ENCODE data around the gene CRYM. TPM values are rescaled to one million over a fixed set of nuclear protein-coding genes. Genes with fewer than 3 reads are reported as not detected.
"Not testable (repeated sequence)": the region's sequence is repeated elsewhere in the genome, so short reads cannot be mapped to it uniquely, and the experiment has no call there.

The CRYM gene
- total RNA-seq, 4 donors from 2014 or later = 0.27 to 0.79 TPM; not detected in 2

DNA sequence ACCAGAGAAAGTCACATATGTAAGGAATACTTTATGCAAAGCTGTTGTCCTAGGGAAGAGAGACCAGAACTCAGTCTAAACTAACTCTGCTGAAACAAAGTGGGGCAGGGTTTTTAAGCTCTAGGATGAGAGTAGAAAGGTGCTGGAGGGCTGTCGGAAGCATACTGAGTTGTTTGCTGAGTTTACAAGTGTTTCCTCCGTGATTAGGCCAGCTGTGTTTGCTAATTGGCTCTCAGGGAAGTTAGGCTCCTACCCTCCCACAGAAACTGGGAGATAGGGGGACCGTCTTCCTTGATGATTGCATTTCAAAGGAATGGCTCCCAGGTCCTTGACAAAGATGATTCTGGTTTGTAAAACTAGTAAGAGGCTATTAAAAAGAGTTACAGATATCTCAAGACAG lies 24.4 kb upstream of the CRYM start:
- Histone ChIP-seq H3K4me3 (no peak overlapping the region), H3K27me3 (no peaks in the 10 kb centered on the region), H3K9me3 (no peaks in the 10 kb centered on the region), H3K4me1 (peaks cover 0 to 23% (median 4%) of the 10 kb centered on the region in 3 donors), H3K27ac (peak overlapping the region in 2 of 4 donors; percentile 76 to 88), H3K36me3 (no peaks in the 10 kb centered on the region)
- 51 to 74% methylated on average over 3 of the region's 3 CpGs for WGBS, 2 donors (ENCODE audit: low coverage in 1 of 2)
- ATAC-seq = no peak
- TF ChIP-seq POLR2AphosphoS5 (IDR thresholded peaks at IDR 0.05) (no peak), POLR2A (IDR thresholded peaks at IDR 0.05) (no peak), EP300 (IDR thresholded peaks at IDR 0.05) (no peak)
- TF ChIP-seq, protein P1, sequence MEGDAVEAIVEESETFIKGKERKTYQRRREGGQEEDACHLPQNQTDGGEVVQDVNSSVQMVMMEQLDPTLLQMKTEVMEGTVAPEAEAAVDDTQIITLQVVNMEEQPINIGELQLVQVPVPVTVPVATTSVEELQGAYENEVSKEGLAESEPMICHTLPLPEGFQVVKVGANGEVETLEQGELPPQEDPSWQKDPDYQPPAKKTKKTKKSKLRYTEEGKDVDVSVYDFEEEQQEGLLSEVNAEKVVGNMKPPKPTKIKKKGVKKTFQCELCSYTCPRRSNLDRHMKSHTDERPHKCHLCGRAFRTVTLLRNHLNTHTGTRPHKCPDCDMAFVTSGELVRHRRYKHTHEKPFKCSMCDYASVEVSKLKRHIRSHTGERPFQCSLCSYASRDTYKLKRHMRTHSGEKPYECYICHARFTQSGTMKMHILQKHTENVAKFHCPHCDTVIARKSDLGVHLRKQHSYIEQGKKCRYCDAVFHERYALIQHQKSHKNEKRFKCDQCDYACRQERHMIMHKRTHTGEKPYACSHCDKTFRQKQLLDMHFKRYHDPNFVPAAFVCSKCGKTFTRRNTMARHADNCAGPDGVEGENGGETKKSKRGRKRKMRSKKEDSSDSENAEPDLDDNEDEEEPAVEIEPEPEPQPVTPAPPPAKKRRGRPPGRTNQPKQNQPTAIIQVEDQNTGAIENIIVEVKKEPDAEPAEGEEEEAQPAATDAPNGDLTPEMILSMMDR (IDR thresholded peaks at IDR 0.05) = no peak

DNA sequence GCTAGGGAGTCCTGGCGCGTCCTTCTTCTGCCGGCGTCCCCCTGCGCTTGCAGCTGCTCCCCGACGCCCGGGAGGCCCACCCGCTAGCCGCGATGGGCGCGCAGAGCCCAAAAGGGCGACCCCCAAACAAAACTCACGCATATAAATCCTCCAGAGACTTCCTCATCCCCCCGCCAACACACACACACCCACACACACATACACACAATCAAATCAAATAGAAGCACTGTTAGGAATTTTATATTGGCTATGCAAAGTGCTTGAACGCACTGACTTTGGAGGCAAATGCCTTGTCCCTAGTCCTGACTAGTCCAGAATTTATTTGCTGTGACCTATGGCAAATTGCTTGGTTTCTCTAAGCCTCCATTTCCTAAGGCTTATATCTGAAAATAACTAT lies 23.8 kb upstream of the CRYM start:
- ATAC-seq = no peak
- Histone ChIP-seq H3K27ac (peak overlapping the region in 3 of 4 donors; percentile 76 to 88 (median 82)), H3K9me3 (no peaks in the 10 kb centered on the region), H3K36me3 (no peaks in the 10 kb centered on the region), H3K27me3 (no peaks in the 10 kb centered on the region), H3K4me1 (peaks cover 0 to 23% (median 4%) of the 10 kb centered on the region in 3 donors), H3K4me3 (peak overlapping the region; percentile 32 to 69)
- TF ChIP-seq EP300 (IDR thresholded peaks at IDR 0.05) = no peak
- TF ChIP-seq, protein P1 (IDR thresholded peaks at IDR 0.05) = no peak
- TF ChIP-seq POLR2A (IDR thresholded peaks at IDR 0.05) = no peak
- TF ChIP-seq POLR2AphosphoS5 (IDR thresholded peaks at IDR 0.05) = no peak
- WGBS, 2 donors (ENCODE audit: low coverage in 1 of 2) = 0 to 11% methylated on average over 4 of the region's 17 CpGs

DNA sequence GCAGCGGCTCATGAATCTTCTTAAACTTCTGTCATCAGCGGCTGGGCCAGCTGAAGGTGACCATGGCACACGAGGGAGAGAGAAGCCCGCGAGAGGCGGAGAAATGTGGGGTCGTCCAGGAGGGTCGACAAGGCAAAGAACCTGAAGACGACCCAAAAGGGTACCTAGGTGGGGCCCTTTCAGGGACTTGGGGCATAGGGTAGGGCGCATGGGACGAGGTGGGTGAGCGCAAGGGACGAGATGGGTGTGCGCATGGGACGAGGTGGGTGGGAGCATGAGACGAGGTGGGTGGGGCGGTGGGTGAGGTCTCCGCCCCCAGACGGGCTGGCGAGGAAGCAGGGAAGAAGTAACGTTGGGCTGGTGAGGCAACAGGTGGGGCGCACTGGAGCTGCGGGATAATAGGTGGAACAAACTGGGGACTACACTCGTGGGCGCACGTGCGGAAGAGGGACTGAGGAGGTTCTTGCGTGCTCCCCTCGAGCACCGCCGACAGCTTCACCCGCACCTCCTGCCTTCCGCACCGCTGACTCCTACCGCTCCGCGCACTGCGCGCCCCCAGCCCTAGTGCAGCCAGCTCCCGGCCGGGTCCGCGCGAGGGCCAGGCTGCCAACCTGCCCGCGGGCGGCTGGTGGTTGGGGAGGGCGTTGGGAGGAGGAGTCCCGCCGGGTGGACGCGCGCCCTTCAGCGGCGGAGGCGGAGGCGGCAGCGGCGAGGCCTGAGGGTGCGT lies 23.2 kb upstream of the CRYM start:
- no peaks in the 10 kb centered on the region for H3K27me3 ChIP-seq
- TF ChIP-seq EP300 (IDR thresholded peaks at IDR 0.05) = no peak
- TF ChIP-seq, protein P1 (IDR thresholded peaks at IDR 0.05) = peak in 3 of 4 experiments; percentile 34 to 52 (median 41)
- peaks cover 0 to 23% (median 4%) of the 10 kb centered on the region in 3 donors for H3K4me1 ChIP-seq
- H3K27ac ChIP-seq = peak overlapping the region in 3 of 4 donors; percentile 76 to 88 (median 82)
- H3K4me3 ChIP-seq = peak overlapping the region; percentile 32 to 69
- 0% methylated on average over 8 to 21 of the region's 60 CpGs for WGBS, 2 donors (ENCODE audit: low coverage in 1 of 2)
- H3K36me3 ChIP-seq = no peaks in the 10 kb centered on the region
- ATAC-seq = peak; percentile 69
- no peaks in the 10 kb centered on the region for H3K9me3 ChIP-seq

DNA sequence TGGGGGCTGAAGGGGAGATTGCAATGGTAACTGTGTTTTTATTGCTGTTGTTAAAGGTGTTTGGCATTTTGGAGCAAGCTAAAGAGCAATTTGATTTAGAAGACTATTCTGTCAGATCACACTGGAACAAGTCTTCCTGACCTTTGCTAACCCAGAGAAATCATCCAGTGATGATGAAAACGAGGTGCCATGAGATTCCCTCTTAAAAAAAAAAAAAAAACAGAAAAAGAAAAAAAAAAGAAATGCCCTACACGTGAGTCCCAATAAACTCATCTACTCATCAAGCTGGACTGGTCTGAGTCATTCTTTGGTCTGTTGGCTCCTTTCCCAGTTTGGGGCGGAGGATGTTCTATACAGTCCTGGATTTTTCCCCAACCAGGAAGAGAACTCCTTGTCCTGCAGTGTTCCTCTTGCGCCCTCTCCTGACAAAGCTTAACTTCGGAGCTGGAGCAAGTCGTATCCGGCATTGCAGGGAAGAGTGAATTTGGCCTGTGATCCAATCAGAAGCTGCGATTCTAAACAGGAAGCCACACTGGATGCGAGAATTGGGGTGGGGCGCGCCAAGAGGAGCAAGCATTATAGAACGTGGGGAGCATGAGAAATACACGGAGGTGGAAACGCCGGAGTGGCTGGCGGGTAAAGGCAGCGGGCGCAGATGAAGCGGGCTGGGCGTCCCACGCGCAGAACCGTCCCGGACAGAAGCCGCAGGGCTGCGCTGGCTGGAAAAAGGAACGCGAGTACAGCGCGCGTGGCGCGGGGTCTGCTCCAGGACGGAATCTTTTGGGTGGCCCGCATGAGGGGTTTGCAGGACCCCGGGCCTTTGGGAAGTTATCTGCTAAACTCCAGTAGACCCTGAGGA lies 22.4 kb upstream of the CRYM start:
- H3K4me1 ChIP-seq = peaks cover 0 to 23% (median 4%) of the 10 kb centered on the region in 3 donors
- no peaks in the 10 kb centered on the region for H3K36me3 ChIP-seq
- peak overlapping the region; percentile 32 to 69 for H3K4me3 ChIP-seq
- peak; percentile 96 for ATAC-seq
- peak overlapping the region in 3 of 4 donors; percentile 76 to 88 (median 82) for H3K27ac ChIP-seq
- no peaks in the 10 kb centered on the region for H3K27me3 ChIP-seq
- no peaks in the 10 kb centered on the region for H3K9me3 ChIP-seq
- 0% methylated on average over 4 to 30 of the region's 36 CpGs for WGBS, 2 donors (ENCODE audit: low coverage in 1 of 2)
- TF ChIP-seq POLR2A (IDR thresholded peaks at IDR 0.05) (peak; percentile 11 to 34), POLR2AphosphoS5 (IDR thresholded peaks at IDR 0.05) (peak; percentile 84), EP300 (IDR thresholded peaks at IDR 0.05) (no peak)
- TF ChIP-seq, protein P1 (IDR thresholded peaks at IDR 0.05) = peak; percentile 55 to 92 (median 88)

DNA sequence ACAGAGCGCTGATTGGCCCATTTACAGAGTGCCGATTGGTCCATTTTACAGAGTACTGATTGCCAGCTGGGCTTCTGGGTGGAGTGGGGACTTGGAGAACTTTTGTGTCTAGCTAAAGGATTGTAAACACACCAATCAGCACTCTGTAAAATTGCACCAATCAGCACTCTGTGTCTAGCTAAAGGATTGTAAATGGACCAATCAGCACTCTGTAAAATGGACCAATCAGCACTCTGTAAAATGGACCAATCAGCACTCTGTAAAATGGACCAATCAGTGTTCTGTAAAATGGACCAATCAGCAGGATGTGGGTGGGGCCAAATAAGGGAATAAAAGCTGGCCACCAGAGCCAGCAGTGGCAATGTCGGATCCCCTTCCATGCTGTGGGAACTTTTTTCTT lies 11.7 kb upstream of the CRYM start:
- ATAC-seq, H3K36me3 ChIP-seq: not testable (repeated sequence)

More for the DNA sequence above, 11.7 kb upstream of the CRYM start:
- not testable (repeated sequence) for H3K9me3 ChIP-seq, H3K27ac ChIP-seq, H3K4me1 ChIP-seq, H3K4me3 ChIP-seq
- H3K27me3 ChIP-seq = peaks cover 44% of the 10 kb centered on the region
- WGBS, 2 donors (ENCODE audit: low coverage in 1 of 2) = 86% methylated on average over 1 of the region's 3 CpGs; no CpG with 5 or more reads in 1 of the 2 donors

All from gastroesophageal sphincter (tissue), 4 donors.